ENCODE data around the gene KRT10.
A peak's percentile ranks its signal among the peaks of the same experiment; 100 is the strongest.

Gene KRT10

DNA sequence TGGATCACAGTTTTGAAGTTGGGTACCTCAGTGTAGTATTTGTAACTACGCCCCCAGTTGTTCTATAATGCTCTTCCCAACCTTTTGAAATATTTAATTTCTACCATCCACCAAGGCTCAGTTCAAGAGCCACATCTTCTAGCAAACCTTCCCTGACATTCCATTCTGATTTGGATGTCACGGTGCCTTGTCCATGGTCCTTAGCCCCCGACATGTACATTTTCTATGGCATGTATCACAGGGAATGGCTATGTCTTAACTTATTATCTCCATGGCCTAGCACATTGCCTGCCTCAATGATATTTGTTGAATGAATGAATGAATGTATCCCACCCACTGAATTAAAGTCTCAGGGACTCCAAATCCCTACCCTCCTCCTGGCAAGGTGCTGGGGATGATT lies 16.3 kb downstream of the KRT10 start:
- no peak overlapping the region for H3K4me2 ChIP-seq (ENCODE audit: insufficient read depth, low read length, poor library complexity, severe bottlenecking)
- no CpG with 5 or more reads among the region's 3 CpGs for WGBS, 2 donors (ENCODE audit: extremely low coverage in 2 of 2, insufficient read length in 2 of 2, insufficient replicate concordance in 1 of 2)
- no peak overlapping the region for H2BK15ac ChIP-seq (ENCODE audit: low read length)

DNA sequence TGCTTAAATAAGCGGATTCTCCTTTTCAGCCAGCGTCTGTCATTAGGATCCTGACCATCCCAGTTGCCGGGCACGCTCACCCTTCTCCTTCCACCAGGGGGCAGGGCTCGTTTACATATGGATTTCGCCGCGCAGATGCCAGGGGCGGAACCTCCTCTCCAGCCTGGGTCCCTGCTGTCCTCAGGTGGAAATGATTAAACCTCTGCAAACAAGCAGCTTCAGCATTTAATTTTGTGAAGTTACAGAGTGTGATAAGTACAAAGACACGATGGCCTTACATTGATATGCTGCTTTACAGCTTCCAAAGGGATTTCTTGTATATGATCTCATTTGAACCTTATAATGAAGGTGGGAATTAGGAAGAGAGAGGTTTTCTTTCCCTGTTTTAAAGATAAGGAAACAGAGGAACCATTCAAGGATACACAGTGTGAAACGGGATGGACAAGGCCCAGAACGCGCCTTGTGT lies 18.8 kb downstream of the KRT10 start:
- H3K27ac ChIP-seq (replicated peaks; ENCODE audit: low read length): no peak overlapping the region
- peaks cover 0 to 48% (median 4%) of the 10 kb centered on the region in 3 experiments for H3K27me3 ChIP-seq (ENCODE audit: control insufficient read depth in 3 of 3, insufficient read depth in 3 of 3, low read depth in 1 of 3, low read length in 3 of 3)
- H3K4me3 ChIP-seq (ENCODE audit: low read length in 2 of 2): no peak overlapping the region
- H3K4me1 ChIP-seq (ENCODE audit: control insufficient read depth in 2 of 2, insufficient read depth in 1 of 2, low read depth in 1 of 2, low read length in 2 of 2): no peaks in the 10 kb centered on the region
- no peak overlapping the region for H3K23ac ChIP-seq (ENCODE audit: low read depth, low read length, poor library complexity)
- no peak overlapping the region for H2BK12ac ChIP-seq (ENCODE audit: low read length)
- no peaks in the 10 kb centered on the region for H3K9me3 ChIP-seq (replicated peaks in 1 of 2; ENCODE audit: control insufficient read depth in 2 of 2, insufficient read depth in 1 of 2, low read depth in 1 of 2, low read length in 2 of 2)
- H4K91ac ChIP-seq (ENCODE audit: low read depth, low read length, poor library complexity): no peak overlapping the region
- no peak overlapping the region for H3K14ac ChIP-seq (ENCODE audit: low read length)
- H3K4ac ChIP-seq (ENCODE audit: low read length): no peak overlapping the region
- no peak overlapping the region for H2BK120ac ChIP-seq (ENCODE audit: low read depth, low read length)
- no peak overlapping the region for H4K8ac ChIP-seq (ENCODE audit: low read depth, low read length)
- no CpG with 5 or more reads among the region's 13 CpGs for WGBS, 2 donors (ENCODE audit: extremely low coverage in 2 of 2, insufficient read length in 2 of 2, insufficient replicate concordance in 1 of 2)
- DNase-seq (ENCODE audit: low spot score): peak; percentile 73
- H3K18ac ChIP-seq (ENCODE audit: low read length): no peak overlapping the region
- H2BK5ac ChIP-seq (ENCODE audit: low read length): no peak overlapping the region
- H2AFZ ChIP-seq (ENCODE audit: low read length): no peak overlapping the region
- no peak overlapping the region for H3K4me2 ChIP-seq (ENCODE audit: insufficient read depth, low read length, poor library complexity, severe bottlenecking)
- H3K79me1 ChIP-seq (ENCODE audit: low read depth, low read length): no peaks in the 10 kb centered on the region
- H3K36me3 ChIP-seq (replicated peaks in 1 of 2; ENCODE audit: control insufficient read depth in 2 of 2, insufficient read depth in 2 of 2, low read length in 2 of 2): no peaks in the 10 kb centered on the region
- no peak overlapping the region for H3K9ac ChIP-seq (ENCODE audit: low read depth, low read length, poor library complexity)
- H2AK5ac ChIP-seq (ENCODE audit: low read depth, low read length): no peak overlapping the region
- H2BK15ac ChIP-seq (ENCODE audit: low read length): no peak overlapping the region

More for the DNA sequence above, 16.3 kb downstream of the KRT10 start:
- Histone ChIP-seq H3K4me1 (ENCODE audit: control insufficient read depth in 2 of 2, insufficient read depth in 1 of 2, low read depth in 1 of 2, low read length in 2 of 2) (no peaks in the 10 kb centered on the region), H3K23ac (ENCODE audit: low read depth, low read length, poor library complexity) (no peak overlapping the region), H3K4me3 (ENCODE audit: low read length in 2 of 2) (no peak overlapping the region), H3K27me3 (ENCODE audit: control insufficient read depth in 3 of 3, insufficient read depth in 3 of 3, low read depth in 1 of 3, low read length in 3 of 3) (peaks cover 0 to 40% (median 6%) of the 10 kb centered on the region in 3 experiments), H3K36me3 (replicated peaks in 1 of 2; ENCODE audit: control insufficient read depth in 2 of 2, insufficient read depth in 2 of 2, low read length in 2 of 2) (no peaks in the 10 kb centered on the region), H3K27ac (replicated peaks; ENCODE audit: low read length) (no peak overlapping the region), H3K14ac (ENCODE audit: low read length) (no peak overlapping the region), H2BK120ac (ENCODE audit: low read depth, low read length) (no peak overlapping the region), H4K8ac (ENCODE audit: low read depth, low read length) (no peak overlapping the region), H3K9ac (ENCODE audit: low read depth, low read length, poor library complexity) (no peak overlapping the region), H2BK12ac (ENCODE audit: low read length) (no peak overlapping the region), H3K79me1 (ENCODE audit: low read depth, low read length) (no peaks in the 10 kb centered on the region), H2BK5ac (ENCODE audit: low read length) (no peak overlapping the region), H3K9me3 (replicated peaks in 1 of 2; ENCODE audit: control insufficient read depth in 2 of 2, insufficient read depth in 1 of 2, low read depth in 1 of 2, low read length in 2 of 2) (no peaks in the 10 kb centered on the region), H2AFZ (ENCODE audit: low read length) (no peak overlapping the region), H3K18ac (ENCODE audit: low read length) (no peak overlapping the region), H2AK5ac (ENCODE audit: low read depth, low read length) (no peak overlapping the region), H4K91ac (ENCODE audit: low read depth, low read length, poor library complexity) (no peak overlapping the region), H3K4ac (ENCODE audit: low read length) (no peak overlapping the region)
- no peak for DNase-seq (ENCODE audit: low spot score)

DNA sequence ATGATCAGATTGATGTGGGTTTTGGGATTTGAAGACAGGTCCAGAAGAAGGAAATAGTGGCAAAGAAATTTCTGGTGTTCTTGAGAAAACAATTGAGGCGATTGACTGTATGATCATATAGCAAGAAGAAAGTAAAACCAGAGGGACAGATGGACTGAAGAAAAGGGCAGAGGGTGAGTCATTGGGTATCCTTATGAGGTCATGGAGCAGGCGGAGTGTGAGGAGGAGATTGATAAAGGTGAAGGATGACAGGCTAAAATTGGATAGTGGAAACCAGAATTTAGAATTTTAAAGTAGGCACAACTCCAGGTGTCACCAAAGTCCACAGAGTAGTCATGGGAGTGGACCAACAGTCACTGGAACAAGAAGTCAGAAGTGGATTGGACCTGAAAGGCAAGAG lies 21.3 kb downstream of the KRT10 start:
- Histone ChIP-seq H3K18ac (ENCODE audit: low read length) (no peak overlapping the region), H3K36me3 (replicated peaks in 1 of 2; ENCODE audit: control insufficient read depth in 2 of 2, insufficient read depth in 2 of 2, low read length in 2 of 2) (no peaks in the 10 kb centered on the region), H3K4me1 (ENCODE audit: control insufficient read depth in 2 of 2, insufficient read depth in 1 of 2, low read depth in 1 of 2, low read length in 2 of 2) (no peaks in the 10 kb centered on the region), H3K14ac (ENCODE audit: low read length) (no peak overlapping the region), H2BK15ac (ENCODE audit: low read length) (no peak overlapping the region), H2AFZ (ENCODE audit: low read length) (no peak overlapping the region), H2BK120ac (ENCODE audit: low read depth, low read length) (no peak overlapping the region), H3K27me3 (ENCODE audit: control insufficient read depth in 3 of 3, insufficient read depth in 3 of 3, low read depth in 1 of 3, low read length in 3 of 3) (peaks cover 0 to 46% (median 4%) of the 10 kb centered on the region in 3 experiments), H3K23ac (ENCODE audit: low read depth, low read length, poor library complexity) (no peak overlapping the region), H2BK5ac (ENCODE audit: low read length) (no peak overlapping the region), H3K4me2 (ENCODE audit: insufficient read depth, low read length, poor library complexity, severe bottlenecking) (no peak overlapping the region), H3K4me3 (ENCODE audit: low read length in 2 of 2) (no peak overlapping the region), H2BK12ac (ENCODE audit: low read length) (no peak overlapping the region), H3K27ac (replicated peaks; ENCODE audit: low read length) (no peak overlapping the region), H4K91ac (ENCODE audit: low read depth, low read length, poor library complexity) (no peak overlapping the region), H3K4ac (ENCODE audit: low read length) (no peak overlapping the region), H3K79me1 (ENCODE audit: low read depth, low read length) (no peaks in the 10 kb centered on the region), H2AK5ac (ENCODE audit: low read depth, low read length) (no peak overlapping the region), H3K9ac (ENCODE audit: low read depth, low read length, poor library complexity) (no peak overlapping the region), H3K9me3 (replicated peaks in 1 of 2; ENCODE audit: control insufficient read depth in 2 of 2, insufficient read depth in 1 of 2, low read depth in 1 of 2, low read length in 2 of 2) (no peaks in the 10 kb centered on the region), H4K8ac (ENCODE audit: low read depth, low read length) (no peak overlapping the region)
- DNase-seq (ENCODE audit: low spot score): no peak
- WGBS, 2 donors (ENCODE audit: extremely low coverage in 2 of 2, insufficient read length in 2 of 2, insufficient replicate concordance in 1 of 2): no CpG with 5 or more reads among the region's 2 CpGs

DNA sequence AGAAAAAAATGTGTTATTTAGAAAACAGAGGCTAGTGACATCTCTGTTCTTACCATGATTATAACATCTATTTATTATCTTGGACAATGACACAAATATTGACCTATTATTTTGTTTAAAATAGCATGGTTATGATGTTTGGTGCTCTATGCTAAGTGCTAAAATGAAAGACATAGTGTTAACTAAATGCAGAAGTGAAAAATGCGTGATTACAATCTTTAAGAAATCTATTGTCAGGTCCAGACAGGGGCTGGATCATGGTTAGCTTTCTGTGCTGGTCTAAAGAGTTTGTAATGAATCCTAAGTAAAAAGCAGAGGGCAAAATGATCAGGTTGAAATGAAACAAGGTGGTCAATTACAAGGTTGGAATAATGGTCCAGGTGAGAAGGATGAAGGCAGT lies 22.0 kb downstream of the KRT10 start:
- Histone ChIP-seq H3K4me3 (ENCODE audit: low read length in 2 of 2) (no peak overlapping the region), H3K23ac (ENCODE audit: low read depth, low read length, poor library complexity) (no peak overlapping the region), H3K9me3 (replicated peaks in 1 of 2; ENCODE audit: control insufficient read depth in 2 of 2, insufficient read depth in 1 of 2, low read depth in 1 of 2, low read length in 2 of 2) (no peaks in the 10 kb centered on the region), H4K91ac (ENCODE audit: low read depth, low read length, poor library complexity) (no peak overlapping the region), H3K27ac (replicated peaks; ENCODE audit: low read length) (no peak overlapping the region), H3K9ac (ENCODE audit: low read depth, low read length, poor library complexity) (no peak overlapping the region), H3K79me1 (ENCODE audit: low read depth, low read length) (no peaks in the 10 kb centered on the region), H3K4me1 (ENCODE audit: control insufficient read depth in 2 of 2, insufficient read depth in 1 of 2, low read depth in 1 of 2, low read length in 2 of 2) (no peaks in the 10 kb centered on the region), H3K27me3 (ENCODE audit: control insufficient read depth in 3 of 3, insufficient read depth in 3 of 3, low read depth in 1 of 3, low read length in 3 of 3) (peaks cover 0 to 47% (median 4%) of the 10 kb centered on the region in 3 experiments), H3K18ac (ENCODE audit: low read length) (no peak overlapping the region), H2BK15ac (ENCODE audit: low read length) (no peak overlapping the region), H2AK5ac (ENCODE audit: low read depth, low read length) (no peak overlapping the region), H2BK120ac (ENCODE audit: low read depth, low read length) (no peak overlapping the region), H2AFZ (ENCODE audit: low read length) (no peak overlapping the region), H3K4ac (ENCODE audit: low read length) (no peak overlapping the region), H2BK12ac (ENCODE audit: low read length) (no peak overlapping the region), H2BK5ac (ENCODE audit: low read length) (no peak overlapping the region), H3K36me3 (replicated peaks in 1 of 2; ENCODE audit: control insufficient read depth in 2 of 2, insufficient read depth in 2 of 2, low read length in 2 of 2) (no peaks in the 10 kb centered on the region), H4K8ac (ENCODE audit: low read depth, low read length) (no peak overlapping the region), H3K4me2 (ENCODE audit: insufficient read depth, low read length, poor library complexity, severe bottlenecking) (no peak overlapping the region), H3K14ac (ENCODE audit: low read length) (no peak overlapping the region)
- DNase-seq (ENCODE audit: low spot score): no peak
- WGBS, 2 donors (ENCODE audit: extremely low coverage in 2 of 2, insufficient read length in 2 of 2, insufficient replicate concordance in 1 of 2): no CpG with 5 or more reads among the region's 1 CpG

All from neuronal stem cell (in vitro differentiated cells).